ENCODE results near the gene PFDN6. TPM values are rescaled to one million over a fixed set of nuclear protein-coding genes. Genes with fewer than 3 reads are reported as not detected.

PFDN6 gene
- total RNA-seq, 1 donor from 2014 or later: 69.7 TPM

DNA sequence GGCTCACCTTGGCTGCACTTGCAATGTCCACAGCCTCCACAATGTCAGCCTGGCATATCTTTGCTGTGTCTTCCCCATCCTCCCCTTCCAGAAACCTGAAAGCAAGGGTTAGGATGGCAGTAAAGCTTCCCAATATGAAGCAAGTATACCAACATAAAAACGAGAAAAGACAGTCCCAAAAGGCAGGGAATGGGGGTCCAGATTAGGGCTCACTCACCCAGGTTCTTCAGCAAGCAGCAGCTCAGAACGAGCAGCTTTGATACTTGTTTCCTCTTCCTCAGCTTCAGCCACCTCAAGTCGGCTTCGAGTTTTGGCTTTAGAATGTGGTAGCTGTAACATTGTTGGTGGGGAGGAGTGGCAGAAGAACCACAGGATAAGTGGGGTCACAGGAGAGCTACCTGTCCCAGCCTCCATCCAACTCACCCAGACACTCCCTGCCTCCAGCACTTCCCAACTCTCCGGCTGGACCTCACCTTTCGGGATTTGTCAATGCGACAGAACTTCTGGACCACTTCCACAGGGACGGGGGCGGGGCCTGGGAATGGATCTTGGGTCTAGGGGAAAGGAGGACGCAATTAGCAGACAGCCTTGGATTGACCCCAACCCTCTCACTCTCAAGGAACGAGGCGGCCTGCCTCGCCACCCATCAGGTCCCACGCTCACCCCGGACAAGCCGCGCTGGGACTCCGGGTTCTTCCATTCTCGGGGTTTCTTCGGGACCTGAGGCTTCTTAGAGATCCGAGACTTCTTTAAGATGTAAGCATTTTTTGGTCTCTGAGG is 1.1 kb upstream of the PFDN6 start:
- H3K4me1 Mint-ChIP-seq (ENCODE audit: low read depth, unreplicated experiment): peaks cover 15% of the 10 kb centered on the region
- H3K4me3 Mint-ChIP-seq (ENCODE audit: unreplicated experiment): peak overlapping the region; percentile 91
- peaks cover 6% of the 10 kb centered on the region for H3K27me3 Mint-ChIP-seq (ENCODE audit: unreplicated experiment)
- H3K9me3 Mint-ChIP-seq (ENCODE audit: unreplicated experiment): no peaks in the 10 kb centered on the region
- TF ChIP-seq, protein P1, sequence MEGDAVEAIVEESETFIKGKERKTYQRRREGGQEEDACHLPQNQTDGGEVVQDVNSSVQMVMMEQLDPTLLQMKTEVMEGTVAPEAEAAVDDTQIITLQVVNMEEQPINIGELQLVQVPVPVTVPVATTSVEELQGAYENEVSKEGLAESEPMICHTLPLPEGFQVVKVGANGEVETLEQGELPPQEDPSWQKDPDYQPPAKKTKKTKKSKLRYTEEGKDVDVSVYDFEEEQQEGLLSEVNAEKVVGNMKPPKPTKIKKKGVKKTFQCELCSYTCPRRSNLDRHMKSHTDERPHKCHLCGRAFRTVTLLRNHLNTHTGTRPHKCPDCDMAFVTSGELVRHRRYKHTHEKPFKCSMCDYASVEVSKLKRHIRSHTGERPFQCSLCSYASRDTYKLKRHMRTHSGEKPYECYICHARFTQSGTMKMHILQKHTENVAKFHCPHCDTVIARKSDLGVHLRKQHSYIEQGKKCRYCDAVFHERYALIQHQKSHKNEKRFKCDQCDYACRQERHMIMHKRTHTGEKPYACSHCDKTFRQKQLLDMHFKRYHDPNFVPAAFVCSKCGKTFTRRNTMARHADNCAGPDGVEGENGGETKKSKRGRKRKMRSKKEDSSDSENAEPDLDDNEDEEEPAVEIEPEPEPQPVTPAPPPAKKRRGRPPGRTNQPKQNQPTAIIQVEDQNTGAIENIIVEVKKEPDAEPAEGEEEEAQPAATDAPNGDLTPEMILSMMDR (IDR thresholded peaks at IDR 0.05; ENCODE audit: partially characterized antibody, unreplicated experiment): no peak
- H3K27ac Mint-ChIP-seq (ENCODE audit: unreplicated experiment): no peak overlapping the region
- no peaks in the 10 kb centered on the region for H3K36me3 Mint-ChIP-seq (ENCODE audit: unreplicated experiment)
- DNase-seq: no peak

DNA sequence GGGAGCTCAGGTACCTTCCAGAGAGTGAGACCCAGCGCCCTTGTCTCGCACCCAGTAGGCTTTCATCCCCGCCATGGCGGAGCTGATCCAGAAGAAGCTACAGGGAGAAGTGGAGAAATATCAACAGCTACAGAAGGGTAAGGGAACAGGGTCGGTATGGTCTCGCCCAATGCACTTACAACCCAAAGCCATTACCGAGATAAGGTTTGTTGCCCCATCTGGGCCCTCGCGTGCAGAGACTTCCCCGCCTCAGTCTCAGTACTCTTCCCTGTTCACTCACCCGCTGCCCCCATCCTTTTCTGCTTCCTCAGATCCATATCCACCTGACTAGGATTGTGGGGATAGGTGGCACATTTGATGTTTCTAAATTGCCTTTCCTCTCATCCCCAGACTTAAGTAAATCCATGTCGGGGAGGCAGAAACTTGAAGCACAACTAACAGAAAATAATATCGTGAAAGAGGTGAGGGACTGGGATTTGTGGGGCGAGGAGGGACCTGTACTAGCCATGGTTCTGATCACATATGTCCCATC is 449 bp downstream of the PFDN6 start:
- peak overlapping the region; percentile 6 for H3K27ac Mint-ChIP-seq (ENCODE audit: unreplicated experiment)
- H3K9me3 Mint-ChIP-seq (ENCODE audit: unreplicated experiment): no peaks in the 10 kb centered on the region
- no peaks in the 10 kb centered on the region for H3K36me3 Mint-ChIP-seq (ENCODE audit: unreplicated experiment)
- TF ChIP-seq, protein P1 (IDR thresholded peaks at IDR 0.05; ENCODE audit: partially characterized antibody, unreplicated experiment): no peak
- H3K4me3 Mint-ChIP-seq (ENCODE audit: unreplicated experiment): peak overlapping the region; percentile 91
- DNase-seq: no peak
- H3K27me3 Mint-ChIP-seq (ENCODE audit: unreplicated experiment): peaks cover 8% of the 10 kb centered on the region
- H3K4me1 Mint-ChIP-seq (ENCODE audit: low read depth, unreplicated experiment): peaks cover 15% of the 10 kb centered on the region

DNA sequence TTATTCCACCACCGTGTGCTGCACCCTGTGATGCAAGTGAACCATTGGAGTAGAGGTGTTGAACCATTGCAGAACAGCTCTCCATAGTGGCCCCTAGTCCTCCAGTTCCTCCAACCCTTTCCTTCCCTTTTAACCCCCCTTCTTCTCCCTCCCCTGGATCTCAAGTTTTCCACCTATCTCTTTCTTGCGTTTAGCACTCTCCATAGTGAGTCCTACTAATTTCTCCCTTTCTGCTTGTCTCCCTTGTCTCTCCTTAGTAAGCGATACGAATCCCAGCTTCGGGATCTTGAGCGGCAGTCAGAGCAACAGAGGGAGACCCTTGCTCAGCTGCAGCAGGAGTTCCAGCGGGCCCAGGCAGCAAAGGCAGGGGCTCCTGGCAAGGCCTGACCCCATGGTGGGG is 1.1 kb downstream of the PFDN6 start:
- Mint-ChIP-seq H3K27ac (ENCODE audit: unreplicated experiment) (peak overlapping the region; percentile 6), H3K36me3 (ENCODE audit: unreplicated experiment) (no peaks in the 10 kb centered on the region), H3K4me1 (ENCODE audit: low read depth, unreplicated experiment) (peaks cover 15% of the 10 kb centered on the region), H3K4me3 (ENCODE audit: unreplicated experiment) (peak overlapping the region; percentile 91), H3K27me3 (ENCODE audit: unreplicated experiment) (peaks cover 8% of the 10 kb centered on the region), H3K9me3 (ENCODE audit: unreplicated experiment) (no peaks in the 10 kb centered on the region)
- DNase-seq: no peak
- TF ChIP-seq, protein P1 (IDR thresholded peaks at IDR 0.05; ENCODE audit: partially characterized antibody, unreplicated experiment): no peak

DNA sequence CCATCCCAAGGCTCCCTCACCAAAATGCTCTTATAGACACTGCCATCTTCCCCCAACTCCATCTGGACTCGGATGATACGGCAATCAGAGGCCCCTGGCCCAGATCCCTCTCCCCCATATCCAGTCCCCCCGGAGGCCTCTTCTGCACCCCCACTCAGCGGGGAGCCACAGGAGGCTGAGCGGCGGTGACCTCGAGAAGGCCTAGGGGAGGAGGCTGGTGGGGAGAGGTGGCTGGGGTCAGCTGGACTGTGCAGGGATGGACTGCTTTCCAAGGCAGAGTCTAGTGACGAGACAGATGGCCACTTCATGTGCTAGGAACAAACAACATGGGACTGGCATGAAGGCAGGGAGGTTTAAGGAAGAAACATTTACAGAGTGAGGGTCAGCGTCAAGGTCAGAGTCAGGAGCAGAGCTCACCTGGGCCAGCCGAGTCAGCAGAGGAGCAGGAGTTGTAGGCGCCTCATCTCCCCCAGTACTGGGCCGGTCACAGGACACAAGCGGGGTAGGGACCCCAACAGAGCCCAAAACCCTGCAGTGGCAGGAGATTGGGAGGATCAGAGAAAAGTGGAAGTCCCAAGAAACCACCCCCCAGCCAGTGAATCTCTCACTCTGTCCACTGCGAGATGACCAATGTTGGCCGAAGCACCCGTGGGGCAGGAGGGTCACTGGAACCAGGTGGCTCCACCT is 3.7 kb downstream of the PFDN6 start:
- TF ChIP-seq, protein P1 (IDR thresholded peaks at IDR 0.05; ENCODE audit: partially characterized antibody, unreplicated experiment): no peak
- H3K27me3 Mint-ChIP-seq (ENCODE audit: unreplicated experiment): peaks cover 15% of the 10 kb centered on the region
- DNase-seq: no peak
- H3K9me3 Mint-ChIP-seq (ENCODE audit: unreplicated experiment): no peaks in the 10 kb centered on the region
- H3K4me1 Mint-ChIP-seq (ENCODE audit: low read depth, unreplicated experiment): peaks cover 11% of the 10 kb centered on the region
- peak overlapping the region; percentile 52 for H3K27ac Mint-ChIP-seq (ENCODE audit: unreplicated experiment)
- no peaks in the 10 kb centered on the region for H3K36me3 Mint-ChIP-seq (ENCODE audit: unreplicated experiment)
- no peak overlapping the region for H3K4me3 Mint-ChIP-seq (ENCODE audit: unreplicated experiment)
